ENCODE data around the gene SYNE1.

SYNE1 gene

GRCh38 chr6:152308306-152308705 lies 328.9 kb downstream of the SYNE1 start:
- no peak for DNase-seq

DNA sequence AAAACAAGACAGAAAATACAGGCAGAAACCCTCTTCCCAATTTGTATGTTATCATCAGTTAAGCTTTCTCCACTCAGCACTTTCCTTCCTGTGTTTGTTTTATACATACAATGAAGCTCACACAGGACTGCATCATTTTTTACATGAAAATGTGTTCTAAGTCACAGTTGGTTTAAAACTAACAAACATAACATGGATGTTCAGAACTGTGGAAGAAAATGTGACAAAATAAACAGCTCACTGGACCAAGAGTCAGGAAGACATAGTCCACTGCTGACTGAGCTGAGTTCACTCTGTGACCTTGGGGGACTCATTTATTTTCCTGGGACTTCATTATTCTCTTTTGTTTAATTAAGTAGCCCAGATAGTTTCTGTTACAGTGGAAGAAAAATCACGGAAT lies 331.5 kb downstream of the SYNE1 start:
- no peak for DNase-seq

DNA sequence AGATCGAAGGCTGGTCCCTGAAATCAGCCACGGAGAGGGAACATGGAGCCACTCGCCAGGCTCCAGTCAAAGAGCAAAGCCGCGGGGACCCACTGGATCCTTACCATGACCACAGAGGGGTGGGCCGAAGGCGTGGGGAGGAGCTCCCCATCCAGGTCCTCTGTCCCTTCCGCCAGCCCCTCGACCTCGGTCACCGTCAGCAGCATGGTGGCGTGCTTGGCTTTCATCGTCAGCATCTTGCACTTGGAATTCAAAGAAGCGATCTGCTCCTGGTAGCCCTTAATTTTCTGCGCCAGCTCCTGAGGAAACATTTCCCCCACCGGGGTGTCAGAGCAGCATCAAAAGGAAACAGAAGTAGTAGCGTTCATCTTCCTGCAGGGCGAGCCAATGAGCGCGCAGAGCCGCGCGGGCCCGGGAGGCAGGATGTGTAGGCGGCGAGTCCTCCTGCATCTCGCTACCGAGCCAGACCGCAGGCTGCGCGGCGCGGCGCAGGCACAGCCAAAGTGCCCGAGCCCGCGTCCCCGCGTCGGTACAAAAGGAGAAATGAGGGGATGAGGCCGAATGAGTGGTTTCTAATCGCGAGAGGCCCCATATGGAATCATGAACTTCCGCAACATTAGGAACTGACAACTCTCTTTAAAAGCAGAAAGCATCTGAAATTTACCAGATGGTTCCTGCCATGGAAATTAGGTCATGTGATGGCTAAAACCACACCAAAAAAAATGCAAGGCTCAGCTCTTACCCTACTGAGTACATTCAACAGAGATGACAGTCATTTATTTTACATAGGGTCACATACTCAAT lies 335.2 kb downstream of the SYNE1 start:
- peak; percentile 8 for DNase-seq

GRCh38 chr6:152301021-152301764 lies 336.0 kb downstream of the SYNE1 start:
- DNase-seq = no peak

GRCh38 chr6:152300517-152300916 lies 336.6 kb downstream of the SYNE1 start:
- no peak for DNase-seq

GRCh38 chr6:152298848-152299735 lies 338.1 kb downstream of the SYNE1 start:
- no peak for DNase-seq

GRCh38 chr6:152298055-152298647 lies 339.0 kb downstream of the SYNE1 start:
- no peak for DNase-seq

GRCh38 chr6:152296648-152297376 lies 340.4 kb downstream of the SYNE1 start:
- DNase-seq = no peak

DNA sequence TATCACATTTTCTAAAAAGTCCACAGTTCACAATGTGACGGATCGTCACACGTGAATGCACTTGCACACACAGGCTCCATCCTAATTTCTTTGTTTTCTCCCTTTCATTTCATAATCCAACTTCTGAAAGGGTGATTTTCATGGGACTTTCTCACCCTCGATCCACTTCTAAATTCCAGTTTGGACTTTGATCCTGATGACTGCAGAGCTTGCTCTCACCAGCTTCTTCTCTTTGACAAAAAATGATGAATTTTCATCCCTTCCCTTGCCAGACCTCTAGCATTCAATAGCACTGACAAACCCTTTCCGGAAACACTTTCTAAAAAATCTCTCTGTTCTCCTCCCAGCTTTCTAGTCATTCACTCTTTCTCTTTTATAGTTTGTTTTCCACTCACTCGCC lies 341.2 kb downstream of the SYNE1 start:
- no peak for DNase-seq

DNA sequence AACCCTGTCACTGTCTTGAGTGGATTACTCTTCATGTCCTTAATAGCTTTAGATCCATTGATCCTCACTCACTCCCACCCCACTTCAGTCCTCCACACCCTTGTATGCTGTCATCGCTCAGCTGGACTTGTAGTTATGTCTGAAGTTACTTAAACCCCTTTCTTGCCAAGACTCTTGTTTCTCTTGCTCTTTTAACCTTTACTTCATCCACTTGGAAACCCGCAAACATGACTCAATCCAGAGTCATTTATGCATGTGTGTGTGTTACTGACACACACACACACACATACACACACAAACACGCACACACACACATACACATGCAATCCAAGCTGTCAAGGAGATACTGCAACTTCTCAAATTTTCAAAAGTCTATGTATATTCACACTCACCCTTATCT lies 341.8 kb downstream of the SYNE1 start:
- DNase-seq = no peak

DNA sequence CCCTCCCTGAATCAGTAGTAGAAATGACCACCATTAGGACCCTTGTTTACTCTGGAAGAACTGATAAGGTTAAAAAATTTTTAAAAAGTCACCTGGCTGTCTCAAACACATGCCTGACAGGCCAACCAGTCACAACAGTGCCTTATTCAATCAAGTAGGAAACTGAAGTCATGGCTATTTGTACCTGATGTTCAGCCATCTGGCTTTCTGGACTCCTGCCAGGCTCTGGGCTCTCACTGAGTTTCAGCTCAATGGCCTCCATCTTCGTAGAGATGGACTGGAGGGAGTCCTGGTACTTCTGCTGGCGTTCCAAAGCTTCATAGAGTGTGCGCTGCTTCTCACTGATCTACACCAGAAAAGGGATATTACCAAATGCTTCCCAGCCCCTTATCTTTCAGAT lies 343.8 kb downstream of the SYNE1 start:
- DNase-seq = no peak

DNA sequence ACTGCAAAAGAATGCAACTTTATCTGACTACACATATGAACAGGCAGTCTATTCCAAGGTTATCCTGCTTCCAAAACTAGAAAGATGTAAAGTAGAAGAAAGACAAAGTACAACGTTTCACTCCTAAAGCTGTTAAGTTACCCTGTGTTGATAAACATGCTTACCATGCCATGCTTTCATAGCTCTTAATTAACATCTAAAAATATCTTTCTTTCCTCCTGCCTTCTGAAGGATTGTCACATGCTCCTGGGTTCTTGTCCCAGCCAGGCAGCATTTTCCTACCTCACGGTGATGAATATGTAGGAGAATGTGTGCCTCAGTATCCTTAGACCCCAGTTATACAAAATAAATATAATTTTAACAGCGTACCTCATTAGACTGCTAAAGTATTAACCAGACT lies 344.6 kb downstream of the SYNE1 start:
- DNase-seq = no peak

- no peak for DNase-seq
Measured at GRCh38 chr6:152290693-152291092, 346.5 kb downstream of the SYNE1 start.

DNA sequence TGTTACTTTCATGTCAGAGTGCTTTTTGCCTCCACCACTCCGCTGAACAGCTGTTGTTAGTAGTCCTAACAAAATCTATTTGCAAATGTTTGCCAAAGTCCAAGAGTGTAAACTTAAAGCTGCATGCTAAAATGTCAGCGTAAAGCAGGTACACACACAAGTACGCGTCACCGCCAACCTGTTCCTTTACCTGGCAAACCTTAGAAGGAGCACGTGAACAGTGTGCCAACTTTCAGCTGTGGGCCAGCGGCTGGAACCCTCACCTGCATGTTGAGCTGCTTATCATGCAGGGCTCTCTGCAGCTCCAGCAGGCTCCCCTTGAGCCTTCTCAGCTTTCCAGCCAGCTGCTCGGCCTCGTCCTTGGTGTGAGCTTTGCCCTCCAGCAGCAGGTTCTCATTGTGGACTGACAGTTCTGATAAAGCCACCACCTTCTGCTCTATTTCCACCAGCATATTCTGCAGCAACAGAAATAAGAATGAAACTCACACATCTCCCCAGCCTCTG lies 359.3 kb downstream of the SYNE1 start:
- no peak for DNase-seq

DNA sequence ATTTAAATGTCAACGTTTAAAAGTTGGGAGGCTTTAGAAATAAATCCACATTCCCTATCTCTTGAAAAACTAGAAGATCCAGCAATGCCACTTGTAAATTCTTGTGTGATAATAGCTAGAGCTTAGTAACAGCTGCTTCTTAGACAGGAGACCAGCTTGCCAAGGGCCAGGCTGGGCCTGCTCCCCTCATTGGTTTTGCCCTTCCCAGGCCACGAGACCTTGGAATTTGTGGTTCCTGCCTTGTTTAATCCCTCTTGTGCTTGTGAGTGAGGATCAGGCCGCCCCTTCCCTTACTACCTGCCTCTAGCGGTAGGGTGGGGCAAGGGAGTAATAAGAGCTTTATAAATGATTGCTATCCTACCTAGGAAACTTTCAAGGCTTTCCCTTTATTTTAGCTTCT lies 363.5 kb downstream of the SYNE1 start:
- no peak for DNase-seq

DNA sequence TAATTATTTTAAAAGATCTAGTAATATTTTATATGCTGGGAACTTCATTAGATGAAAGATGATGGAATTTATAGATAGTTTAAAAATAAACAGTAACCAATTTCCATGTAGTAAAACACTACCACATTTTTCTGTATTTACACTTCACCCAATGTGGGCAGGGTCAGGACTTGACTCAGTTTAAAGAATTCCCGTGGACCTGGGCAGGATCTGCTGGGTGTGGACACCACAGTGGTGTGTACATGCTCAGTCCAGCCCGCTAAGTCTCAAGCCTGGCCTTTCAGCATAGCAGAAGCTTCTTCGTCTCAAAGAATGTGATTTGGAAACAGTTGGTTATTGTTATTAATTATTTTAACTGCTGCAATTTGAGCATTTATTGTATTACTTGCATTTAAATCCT lies 364.2 kb downstream of the SYNE1 start:
- no peak for DNase-seq

GRCh38 chr6:152272486-152272885 lies 364.7 kb downstream of the SYNE1 start:
- DNase-seq = no peak

GRCh38 chr6:152271776-152272464 lies 365.2 kb downstream of the SYNE1 start:
- DNase-seq = no peak

DNA sequence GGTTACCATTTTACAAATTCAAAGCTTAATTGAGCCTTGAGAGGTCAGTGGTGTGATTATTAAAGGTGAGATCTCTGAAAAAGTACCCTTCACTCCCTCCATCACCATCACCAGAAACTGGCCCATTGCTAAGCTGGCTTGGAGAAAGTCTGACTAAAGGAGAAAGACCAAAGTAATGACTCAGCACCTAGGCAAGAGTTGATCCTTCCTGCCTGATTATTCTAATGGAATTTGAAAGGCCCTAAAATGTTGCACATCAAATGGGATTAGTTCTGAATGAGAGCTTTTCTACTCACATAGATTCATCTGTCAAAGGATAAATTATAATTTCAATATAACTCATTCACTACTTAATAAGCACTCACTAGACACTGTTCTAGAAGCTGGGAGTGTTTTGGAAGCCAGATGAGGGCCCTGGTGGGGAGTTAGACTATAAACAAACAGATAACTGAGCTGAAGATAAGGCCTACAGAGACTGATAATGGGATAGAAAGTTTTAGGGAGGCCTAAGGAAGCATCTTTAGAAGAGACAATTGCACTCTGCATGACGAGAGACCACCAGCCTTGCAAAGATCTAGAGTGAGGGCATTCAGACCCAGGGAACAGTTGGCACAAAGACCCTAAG lies 366.7 kb downstream of the SYNE1 start:
- DNase-seq = no peak

DNA sequence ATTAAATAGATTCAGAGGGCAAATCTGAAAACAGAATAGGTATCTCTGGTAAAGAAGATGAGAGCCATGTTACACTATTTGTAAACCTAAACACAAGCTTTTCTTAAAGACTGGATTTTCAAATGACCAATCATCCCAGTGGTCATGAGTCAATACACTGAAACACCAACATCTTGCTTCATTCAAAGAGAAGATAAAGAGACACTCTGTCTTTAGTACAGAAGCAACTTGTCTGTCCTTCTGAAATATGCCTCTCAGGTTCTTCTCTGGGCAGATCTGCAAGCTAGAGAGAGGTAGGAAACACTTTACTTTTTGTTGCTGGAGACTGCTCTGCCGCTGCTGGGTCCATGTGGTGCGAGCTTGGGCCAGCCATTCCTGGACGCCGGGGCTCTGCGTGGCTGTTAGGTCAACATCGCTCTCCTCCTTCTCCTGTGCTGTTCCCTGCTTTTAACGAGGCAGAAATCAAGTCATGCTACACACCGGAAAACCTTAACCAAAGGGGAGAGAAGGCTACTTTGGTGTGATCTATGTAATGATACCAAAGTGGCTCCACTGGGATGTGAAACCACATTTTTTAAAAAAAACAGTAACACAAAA lies 368.2 kb downstream of the SYNE1 start:
- no peak for DNase-seq
